ENCODE measurements around the gene PPARGC1A.

The PPARGC1A gene

GRCh38 chr4:23773884-23774636 lies 115.8 kb downstream of the PPARGC1A start:
- DNase-seq (ENCODE audit: low read depth): no peak

- no peak for DNase-seq (ENCODE audit: low read depth)
Measured at GRCh38 chr4:23770011-23770410, 119.8 kb downstream of the PPARGC1A start.

- no peak for DNase-seq (ENCODE audit: low read depth)
Measured at GRCh38 chr4:23769406-23769805, 120.4 kb downstream of the PPARGC1A start.

- no peak for DNase-seq (ENCODE audit: low read depth)
Measured at GRCh38 chr4:23768541-23768940, 121.3 kb downstream of the PPARGC1A start.

- DNase-seq (ENCODE audit: low read depth): no peak
Measured at GRCh38 chr4:23766344-23766743, 123.5 kb downstream of the PPARGC1A start.

- no peak for DNase-seq (ENCODE audit: low read depth)
Measured at GRCh38 chr4:23763559-23763958, 126.3 kb downstream of the PPARGC1A start.

- no peak for DNase-seq (ENCODE audit: low read depth)
Measured at GRCh38 chr4:23762551-23762950, 127.3 kb downstream of the PPARGC1A start.

- DNase-seq (ENCODE audit: low read depth): no peak
Measured at GRCh38 chr4:23759066-23759465, 130.8 kb downstream of the PPARGC1A start.

- DNase-seq (ENCODE audit: low read depth): no peak
Measured at GRCh38 chr4:23754688-23755087, 135.2 kb downstream of the PPARGC1A start.

- no peak for DNase-seq (ENCODE audit: low read depth)
Measured at GRCh38 chr4:23750125-23750524, 139.7 kb downstream of the PPARGC1A start.

GRCh38 chr4:23747281-23747735 lies 142.5 kb downstream of the PPARGC1A start:
- DNase-seq (ENCODE audit: low read depth): no peak

- no peak for DNase-seq (ENCODE audit: low read depth)
Measured at GRCh38 chr4:23746672-23747071, 143.2 kb downstream of the PPARGC1A start.

- DNase-seq (ENCODE audit: low read depth): no peak
Measured at GRCh38 chr4:23746027-23746426, 143.8 kb downstream of the PPARGC1A start.

- DNase-seq (ENCODE audit: low read depth): no peak
Measured at GRCh38 chr4:23745377-23745776, 144.5 kb downstream of the PPARGC1A start.
